Activated T-helper 17 cell treated with anti-CD3 and anti-CD28 coated beads, Interleukin-2, amount 50 U/mL, for 72 hours (primary cell): ENCODE results near the gene PPM1N. TPM values are rescaled to one million over a fixed set of nuclear protein-coding genes. Genes with fewer than 3 reads are reported as not detected.

Source experiments
- ATAC-seq: fragments of 150-1000 bp; cut with Tn5 transposase; replicated peaks from 2 replicates; pipeline ENCODE4 v1.10.0; 2021; ENCODE audit warnings: mild to moderate bottlenecking, moderate library complexity
- H3K27ac Mint-ChIP-seq: one replicate; pipeline ENCODE4 v1.8.0; 2022; ENCODE audit warnings: mixed read lengths
- H3K27me3 Mint-ChIP-seq: one replicate; pipeline ENCODE4 v1.8.0; 2022; ENCODE audit warnings: mixed read lengths
- H3K36me3 Mint-ChIP-seq: one replicate; pipeline ENCODE4 v1.8.0; 2022; ENCODE audit warnings: low read depth, mild to moderate bottlenecking, mixed read lengths
- H3K4me1 Mint-ChIP-seq: one replicate; pipeline ENCODE4 v1.8.0; 2022; ENCODE audit warnings: mixed read lengths
- H3K4me3 Mint-ChIP-seq: one replicate; pipeline ENCODE4 v1.8.0; 2022; ENCODE audit warnings: mild to moderate bottlenecking, mixed read lengths
- H3K9me3 Mint-ChIP-seq: one replicate; pipeline ENCODE4 v1.8.0; 2022; ENCODE audit warnings: mixed read lengths
- total RNA-seq, 2 donors: library from RNA; stranded (reverse); gene quantifications; one replicate each; pipeline ENCODE4 v1.2.3, GENCODE V29; 2022

PPM1N gene
- total RNA-seq, 2 donors from 2014 or later, result 4.3 to 5.2 TPM

GRCh38 chr19:45492627-45493470, 5.4 kb upstream of the PPM1N start:
- no peak overlapping the region for H3K27ac Mint-ChIP-seq
- H3K36me3 Mint-ChIP-seq, result no peaks in the 10 kb centered on the region
- no peaks in the 10 kb centered on the region for H3K9me3 Mint-ChIP-seq
- H3K4me3 Mint-ChIP-seq, result peak overlapping the region; percentile 45
- H3K27me3 Mint-ChIP-seq, result peaks cover 7% of the 10 kb centered on the region
- ATAC-seq, result no peak
- H3K4me1 Mint-ChIP-seq, result peaks cover 19% of the 10 kb centered on the region

- H3K27ac Mint-ChIP-seq, result no peak overlapping the region
- ATAC-seq, result no peak
- no peak overlapping the region for H3K4me3 Mint-ChIP-seq
- H3K9me3 Mint-ChIP-seq, result no peaks in the 10 kb centered on the region
- no peaks in the 10 kb centered on the region for H3K36me3 Mint-ChIP-seq
- peaks cover 7% of the 10 kb centered on the region for H3K27me3 Mint-ChIP-seq
- H3K4me1 Mint-ChIP-seq, result peaks cover 26% of the 10 kb centered on the region
These were observed 3.9 kb upstream of the PPM1N start for GRCh38 chr19:45494261-45494916.

GRCh38 chr19:45495178-45495577, 3.1 kb upstream of the PPM1N start:
- Mint-ChIP-seq H3K27me3 (peaks cover 7% of the 10 kb centered on the region), H3K4me3 (peak overlapping the region; percentile 87), H3K4me1 (peaks cover 29% of the 10 kb centered on the region), H3K36me3 (no peaks in the 10 kb centered on the region), H3K27ac (no peak overlapping the region), H3K9me3 (no peaks in the 10 kb centered on the region)
- no peak for ATAC-seq

GRCh38 chr19:45496349-45496953, 1.8 kb upstream of the PPM1N start:
- Mint-ChIP-seq H3K9me3 (no peaks in the 10 kb centered on the region), H3K36me3 (no peaks in the 10 kb centered on the region), H3K4me3 (peak overlapping the region; percentile 87), H3K27me3 (peaks cover 7% of the 10 kb centered on the region), H3K4me1 (peaks cover 29% of the 10 kb centered on the region), H3K27ac (no peak overlapping the region)
- peak; percentile 18 for ATAC-seq

- Mint-ChIP-seq H3K36me3 (no peaks in the 10 kb centered on the region), H3K27ac (no peak overlapping the region), H3K4me3 (peak overlapping the region; percentile 87), H3K9me3 (no peaks in the 10 kb centered on the region), H3K27me3 (peaks cover 7% of the 10 kb centered on the region), H3K4me1 (peaks cover 29% of the 10 kb centered on the region)
- ATAC-seq, result no peak
These were observed 452 bp upstream of the PPM1N start for GRCh38 chr19:45497791-45498190.

- no peaks in the 10 kb centered on the region for H3K36me3 Mint-ChIP-seq
- H3K27me3 Mint-ChIP-seq, result peaks cover 7% of the 10 kb centered on the region
- peak overlapping the region; percentile 87 for H3K4me3 Mint-ChIP-seq
- H3K4me1 Mint-ChIP-seq, result peaks cover 25% of the 10 kb centered on the region
- no peaks in the 10 kb centered on the region for H3K9me3 Mint-ChIP-seq
- H3K27ac Mint-ChIP-seq, result no peak overlapping the region
- peak; percentile 39 for ATAC-seq
These were observed 1.2 kb downstream of the PPM1N start for GRCh38 chr19:45499196-45500180.

- no peak for ATAC-seq
- Mint-ChIP-seq H3K27me3 (no peaks in the 10 kb centered on the region), H3K36me3 (no peaks in the 10 kb centered on the region), H3K27ac (no peak overlapping the region), H3K9me3 (no peaks in the 10 kb centered on the region), H3K4me3 (peak overlapping the region; percentile 23), H3K4me1 (peaks cover 17% of the 10 kb centered on the region)
These were observed 2.9 kb downstream of the PPM1N start for GRCh38 chr19:45500918-45501729.

GRCh38 chr19:45501730-45502014, 3.4 kb downstream of the PPM1N start:
- H3K4me1 Mint-ChIP-seq, result peaks cover 17% of the 10 kb centered on the region
- no peak overlapping the region for H3K4me3 Mint-ChIP-seq
- no peaks in the 10 kb centered on the region for H3K27me3 Mint-ChIP-seq
- ATAC-seq, result no peak
- H3K27ac Mint-ChIP-seq, result no peak overlapping the region
- no peaks in the 10 kb centered on the region for H3K36me3 Mint-ChIP-seq
- H3K9me3 Mint-ChIP-seq, result no peaks in the 10 kb centered on the region

GRCh38 chr19:45502111-45502510, 3.9 kb downstream of the PPM1N start:
- Mint-ChIP-seq H3K36me3 (peaks cover 4% of the 10 kb centered on the region), H3K4me3 (no peak overlapping the region), H3K27ac (no peak overlapping the region), H3K4me1 (peaks cover 14% of the 10 kb centered on the region), H3K9me3 (no peaks in the 10 kb centered on the region), H3K27me3 (no peaks in the 10 kb centered on the region)
- no peak for ATAC-seq

- Mint-ChIP-seq H3K4me1 (peaks cover 6% of the 10 kb centered on the region), H3K36me3 (peaks cover 16% of the 10 kb centered on the region), H3K4me3 (no peak overlapping the region), H3K9me3 (no peaks in the 10 kb centered on the region), H3K27ac (no peak overlapping the region), H3K27me3 (no peaks in the 10 kb centered on the region)
- ATAC-seq, result no peak
These were observed 5.7 kb downstream of the PPM1N start for GRCh38 chr19:45503909-45504308.

GRCh38 chr19:45505151-45505995, 7.1 kb downstream of the PPM1N start:
- Mint-ChIP-seq H3K4me3 (peak overlapping the region; percentile 98), H3K4me1 (peaks cover 6% of the 10 kb centered on the region), H3K36me3 (peaks cover 30% of the 10 kb centered on the region), H3K9me3 (no peaks in the 10 kb centered on the region), H3K27ac (peak overlapping the region; percentile 70), H3K27me3 (no peaks in the 10 kb centered on the region)
- ATAC-seq, result no peak

GRCh38 chr19:45505996-45506245, 7.7 kb downstream of the PPM1N start:
- no peaks in the 10 kb centered on the region for H3K9me3 Mint-ChIP-seq
- H3K36me3 Mint-ChIP-seq, result peaks cover 36% of the 10 kb centered on the region
- H3K4me3 Mint-ChIP-seq, result peak overlapping the region; percentile 98

More at GRCh38 chr19:45505996-45506245, 7.7 kb downstream of the PPM1N start:
- Mint-ChIP-seq H3K27me3 (no peaks in the 10 kb centered on the region), H3K4me1 (peaks cover 8% of the 10 kb centered on the region), H3K27ac (peak overlapping the region; percentile 70)
- no peak for ATAC-seq
